Activated CD4-positive, alpha-beta T cell treated with anti-CD3 and anti-CD28 coated beads for 36 hours (primary cell): ENCODE results near the gene GRK7. TPM values are rescaled to one million over a fixed set of nuclear protein-coding genes. Genes with fewer than 3 reads are reported as not detected.

ENCODE experiments used
- ATAC-seq: fragments of 200-7000 bp; cut with Tn5 transposase; one replicate; pipeline ENCODE4 v1.10.0; 2021; ENCODE audit warnings: mild to moderate bottlenecking, moderate library complexity
- CTCF ChIA-PET: fragments of 350-600 bp; sonication (Branson Sonifier 250); formaldehyde crosslinking; loops from one replicate; lab custom pipeline; 2021; ENCODE audit warnings: antibody characterized with exemption; lab: Charles Lee
- POLR2A ChIA-PET: fragments of 350-600 bp; sonication (Branson Sonifier 250); formaldehyde crosslinking; loops from one replicate; lab custom pipeline; 2021; ENCODE audit warnings: antibody characterized with exemption, inconsistent platforms; lab: Charles Lee
- DNase-seq: peaks from one replicate; pipeline ENCODE4 v3.0.0-alpha.2; 2020
- H3K27ac Mint-ChIP-seq: one replicate; pipeline ENCODE4 v1.8.0; 2021; ENCODE audit warnings: mixed read lengths
- H3K27me3 Mint-ChIP-seq: one replicate; pipeline ENCODE4 v1.8.0; 2021; ENCODE audit warnings: mixed read lengths
- H3K36me3 Mint-ChIP-seq: one replicate; pipeline ENCODE4 v1.8.0; 2021; ENCODE audit warnings: low read depth, mixed read lengths
- H3K4me1 Mint-ChIP-seq: one replicate; pipeline ENCODE4 v1.8.0; 2021; ENCODE audit warnings: mixed read lengths
- H3K4me3 Mint-ChIP-seq: one replicate; pipeline ENCODE4 v1.8.0; 2021; ENCODE audit warnings: mild to moderate bottlenecking, moderate library complexity, mixed read lengths
- H3K9me3 Mint-ChIP-seq: one replicate; pipeline ENCODE4 v1.8.0; 2021; ENCODE audit warnings: low read depth, mixed read lengths
- intact Hi-C, 2 experiments: fragments of 100-400 bp; cut with DNase I in 1 of 2; cut with micrococcal nuclease in 1 of 2; formaldehyde crosslinking; loops; one replicate each; pipeline versions ENCODE4 v1.14.2 to v1.15.1; 2022 to 2024; cut with DNase I, micrococcal nuclease
- total RNA-seq, 2 experiments: library from RNA; stranded (reverse); gene quantifications; one replicate each; pipeline ENCODE4 v1.2.3, GENCODE V29; 2021

Gene GRK7
- total RNA-seq, 2 experiments from 2014 or later = not detected

GRCh38 chr3:141804778-141805639, 41.8 kb downstream of the GRK7 start:
- DNase-seq = no peak
- no peak overlapping the region for H3K27ac Mint-ChIP-seq
- H3K36me3 Mint-ChIP-seq = no peaks in the 10 kb centered on the region
- ChIA-PET CTCF (interaction anchor here (0.6 kb wide), 1 partner anchor 209 kb away, joined by 3 read pairs; no protein-coding TSS in a partner anchor), POLR2A (no interaction called here)
- H3K4me3 Mint-ChIP-seq = no peak overlapping the region
- intact Hi-C loops = no loop called here
- no peaks in the 10 kb centered on the region for H3K4me1 Mint-ChIP-seq
- H3K27me3 Mint-ChIP-seq = no peaks in the 10 kb centered on the region
- no peak for ATAC-seq
- H3K9me3 Mint-ChIP-seq = no peaks in the 10 kb centered on the region

- Mint-ChIP-seq H3K9me3 (no peaks in the 10 kb centered on the region), H3K36me3 (no peaks in the 10 kb centered on the region), H3K27ac (no peak overlapping the region), H3K27me3 (no peaks in the 10 kb centered on the region), H3K4me1 (no peaks in the 10 kb centered on the region), H3K4me3 (no peak overlapping the region)
- intact Hi-C loops = no loop called here
- ChIA-PET POLR2A (no interaction called here), CTCF (interaction anchor here (0.7 kb wide), 1 partner anchor 9 kb away, joined by 3 read pairs; no protein-coding TSS in a partner anchor)
- ATAC-seq = no peak
- no peak for DNase-seq
Measured at GRCh38 chr3:141807277-141808033, 44.2 kb downstream of the GRK7 start.

- Mint-ChIP-seq H3K27ac (no peak overlapping the region), H3K4me3 (no peak overlapping the region), H3K9me3 (no peaks in the 10 kb centered on the region), H3K36me3 (no peaks in the 10 kb centered on the region), H3K4me1 (no peaks in the 10 kb centered on the region), H3K27me3 (no peaks in the 10 kb centered on the region)
- DNase-seq (no peak), ATAC-seq (no peak)
- intact Hi-C loops = no loop called here
- ChIA-PET CTCF (no interaction called here), POLR2A (no interaction called here)
Measured at GRCh38 chr3:141808586-141808985, 45.4 kb downstream of the GRK7 start.

GRCh38 chr3:141810161-141810560, 47.0 kb downstream of the GRK7 start:
- no peaks in the 10 kb centered on the region for H3K36me3 Mint-ChIP-seq
- H3K4me1 Mint-ChIP-seq = no peaks in the 10 kb centered on the region
- peaks cover 2% of the 10 kb centered on the region for H3K9me3 Mint-ChIP-seq
- H3K27me3 Mint-ChIP-seq = no peaks in the 10 kb centered on the region
- H3K27ac Mint-ChIP-seq = no peak overlapping the region
- DNase-seq = no peak
- H3K4me3 Mint-ChIP-seq = no peak overlapping the region
- no peak for ATAC-seq
- CTCF ChIA-PET = interaction anchor here (0.6 kb wide), 1 partner anchor 17 kb away, joined by 3 read pairs; no protein-coding TSS in a partner anchor
- POLR2A ChIA-PET = interaction anchor here (0.6 kb wide), 1 partner anchor 285 kb away, joined by 4 read pairs; no protein-coding TSS in a partner anchor
- intact Hi-C loops = no loop called here

- ChIA-PET CTCF (no interaction called here), POLR2A (no interaction called here)
Measured at GRCh38 chr3:141811348-141811747, 48.1 kb downstream of the GRK7 start.

GRCh38 chr3:141812084-141812483, 48.9 kb downstream of the GRK7 start:
- POLR2A ChIA-PET = no interaction called here
- Mint-ChIP-seq H3K27ac (no peak overlapping the region), H3K9me3 (peaks cover 4% of the 10 kb centered on the region), H3K4me1 (peaks cover 3% of the 10 kb centered on the region), H3K36me3 (no peaks in the 10 kb centered on the region), H3K27me3 (peaks cover 10% of the 10 kb centered on the region), H3K4me3 (no peak overlapping the region)
- ATAC-seq = no peak
- CTCF ChIA-PET = no interaction called here
- intact Hi-C loops = no loop called here
- DNase-seq = no peak

More at GRCh38 chr3:141811348-141811747, 48.1 kb downstream of the GRK7 start:
- no peaks in the 10 kb centered on the region for H3K4me1 Mint-ChIP-seq
- H3K9me3 Mint-ChIP-seq = peaks cover 4% of the 10 kb centered on the region
- no peak overlapping the region for H3K27ac Mint-ChIP-seq
- DNase-seq (no peak), ATAC-seq (no peak)
- no peaks in the 10 kb centered on the region for H3K36me3 Mint-ChIP-seq
- H3K27me3 Mint-ChIP-seq = peaks cover 5% of the 10 kb centered on the region
- intact Hi-C loops = no loop called here
- H3K4me3 Mint-ChIP-seq = no peak overlapping the region

- ChIA-PET CTCF (interaction anchor here (0.7 kb wide), 1 partner anchor 57 kb away, joined by 4 read pairs; no protein-coding TSS in a partner anchor), POLR2A (no interaction called here)
- no peak overlapping the region for H3K4me3 Mint-ChIP-seq
- ATAC-seq (no peak), DNase-seq (no peak)
- H3K27ac Mint-ChIP-seq = no peak overlapping the region
- H3K9me3 Mint-ChIP-seq = peaks cover 4% of the 10 kb centered on the region
- no peaks in the 10 kb centered on the region for H3K36me3 Mint-ChIP-seq
- H3K4me1 Mint-ChIP-seq = peaks cover 3% of the 10 kb centered on the region
- peaks cover 10% of the 10 kb centered on the region for H3K27me3 Mint-ChIP-seq
- intact Hi-C loops = no loop called here
Measured at GRCh38 chr3:141812586-141812985, 49.4 kb downstream of the GRK7 start.

Other genes with a start within 250 kb of the GRK7 start
- gene RNF7, start 25.1 kb upstream of the GRK7 start, total RNA-seq = 10 to 100 TPM; 38.0 to 67.2 TPM
- 100 to 1,000 TPM; 109 to 132 TPM for gene ATP1B3, start 113.2 kb downstream of the GRK7 start, total RNA-seq